HG03039 (cell line): ENCODE measurements around the gene PSMD12.
"Not testable (repeated sequence)": the region's sequence is repeated elsewhere in the genome, so short reads cannot be mapped to it uniquely, and the experiment has no call there.

Experiments used
- ATAC-seq: cut with Tn5 transposase; IDR thresholded peaks from one replicate; pipeline ENCODE4 v1.9.1; 2021; ENCODE audit warnings: mild to moderate bottlenecking, moderate library complexity; ENCODE audit not compliant: unreplicated experiment

PSMD12 gene

DNA sequence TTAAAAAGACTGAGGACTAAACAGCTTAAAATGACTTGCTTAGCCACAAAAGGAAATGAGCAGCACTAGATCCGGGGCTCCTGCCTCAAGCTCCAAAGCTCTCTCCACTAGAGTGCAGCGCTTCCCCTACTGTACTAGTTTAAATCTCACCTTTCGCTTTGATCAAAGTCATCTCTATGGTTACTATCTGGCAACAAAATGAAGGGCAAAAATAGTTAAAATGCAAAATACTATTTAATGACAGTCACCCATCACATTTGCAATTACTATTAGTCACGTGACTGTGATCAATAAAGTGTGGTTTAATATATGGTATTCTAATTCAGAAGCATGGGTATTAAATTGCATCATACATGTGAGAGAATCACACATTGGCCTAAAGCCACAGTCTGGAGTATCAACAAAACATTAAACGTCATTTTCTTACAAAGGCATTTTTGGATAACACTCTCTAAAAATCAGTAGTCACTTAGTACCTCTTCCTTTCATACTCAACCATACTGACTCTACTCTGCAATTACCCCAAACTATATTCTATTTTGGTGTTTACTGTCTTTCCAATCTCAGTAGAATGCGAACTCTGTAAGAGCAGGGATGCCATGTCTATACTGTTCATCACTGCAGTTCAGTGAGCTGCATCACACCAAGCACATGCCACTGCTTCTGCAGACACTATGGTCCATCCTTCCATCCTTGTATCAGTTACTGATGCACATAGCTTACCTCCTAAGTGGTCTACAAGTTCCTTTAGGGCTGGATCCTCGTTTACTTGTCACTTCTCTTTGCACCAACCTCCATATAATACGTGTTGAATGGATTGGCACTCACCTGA is 6.2 kb downstream of the PSMD12 start:
- ATAC-seq, result no peak

DNA sequence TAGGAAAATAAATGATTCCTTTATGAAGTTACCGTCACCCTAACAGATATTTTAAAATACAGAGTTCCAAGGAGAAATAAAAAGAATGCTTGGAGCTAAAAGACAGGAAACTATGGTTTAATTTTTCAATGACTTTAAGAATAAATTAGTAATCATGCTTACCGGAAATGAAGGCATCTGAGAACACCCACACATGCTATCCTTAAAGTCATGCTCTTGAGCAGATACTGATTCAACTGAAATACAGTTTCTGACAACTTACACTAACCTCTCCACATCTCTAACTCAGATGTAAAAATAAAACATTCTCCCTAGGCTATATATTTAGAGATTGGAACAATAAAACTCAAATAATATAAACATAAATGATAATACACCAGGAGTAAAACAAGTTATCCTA is 7.8 kb downstream of the PSMD12 start:
- ATAC-seq, result no peak

DNA sequence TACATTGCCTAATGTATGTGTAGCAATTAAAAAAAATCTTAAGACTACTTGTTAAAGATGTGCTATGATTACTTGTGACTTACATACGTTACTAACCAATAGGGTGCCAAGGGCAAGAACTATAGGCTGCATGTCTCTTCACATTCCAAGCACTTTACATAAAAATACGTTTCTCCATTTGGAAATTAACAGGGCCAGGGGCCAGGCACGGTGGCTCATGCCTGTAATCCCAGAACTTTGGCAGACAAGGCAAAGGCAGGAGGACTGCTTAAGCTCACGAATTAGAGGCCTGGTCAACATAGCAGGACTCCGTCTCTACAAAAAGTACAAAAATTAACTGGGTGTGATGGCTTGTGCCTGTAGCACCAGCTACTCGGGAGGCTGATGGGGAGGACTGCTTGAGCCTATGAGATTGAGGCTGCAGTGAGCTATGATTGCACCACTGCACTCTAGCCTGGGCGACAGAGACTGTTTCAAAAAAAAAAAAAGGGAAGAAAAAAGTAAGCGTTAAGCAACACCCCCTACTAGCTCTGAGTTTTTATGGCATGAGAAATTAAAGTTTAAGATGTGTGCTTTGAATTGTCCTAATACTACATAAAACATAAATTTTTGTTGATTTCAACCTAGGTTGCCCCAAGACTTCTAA is 12.3 kb downstream of the PSMD12 start:
- no peak for ATAC-seq

DNA sequence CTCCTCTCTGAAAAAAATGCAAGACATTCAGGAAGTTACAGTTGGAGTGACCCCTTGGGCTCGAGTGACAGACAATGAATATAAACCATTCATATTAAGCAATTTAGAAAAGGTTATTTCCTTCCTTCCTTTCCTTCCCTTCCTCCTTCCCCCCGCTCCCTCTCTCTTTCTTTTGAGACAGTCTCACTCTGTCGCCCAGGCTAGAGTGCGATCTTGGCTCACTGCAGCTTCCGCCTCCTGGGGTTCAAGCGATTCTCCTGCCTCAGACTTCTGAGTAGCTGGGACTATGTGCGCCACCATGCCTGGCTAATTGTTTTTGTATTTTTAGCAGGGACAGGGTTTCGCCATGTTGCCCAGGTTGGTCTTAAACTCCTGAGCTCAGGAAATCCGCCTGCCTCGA is 13.2 kb downstream of the PSMD12 start:
- ATAC-seq, result no peak

DNA sequence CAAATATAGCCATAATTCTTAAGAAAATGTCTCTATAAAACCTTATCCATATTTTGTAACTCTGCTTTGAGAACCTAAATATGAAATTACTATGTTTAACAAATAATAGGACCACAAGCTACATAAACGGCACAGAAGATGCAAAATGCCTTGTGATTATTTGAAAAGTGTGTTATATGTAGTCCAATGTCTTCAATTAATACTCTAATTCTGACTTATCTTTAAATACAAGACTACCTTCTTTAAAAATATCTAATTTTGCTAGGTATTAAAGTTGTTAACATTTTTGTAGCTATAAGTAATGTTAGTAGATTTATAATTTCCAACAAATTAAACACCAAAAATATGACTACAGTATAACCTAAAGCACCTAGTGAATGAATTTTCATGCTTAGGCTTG is 17.0 kb downstream of the PSMD12 start:
- ATAC-seq, result no peak

DNA sequence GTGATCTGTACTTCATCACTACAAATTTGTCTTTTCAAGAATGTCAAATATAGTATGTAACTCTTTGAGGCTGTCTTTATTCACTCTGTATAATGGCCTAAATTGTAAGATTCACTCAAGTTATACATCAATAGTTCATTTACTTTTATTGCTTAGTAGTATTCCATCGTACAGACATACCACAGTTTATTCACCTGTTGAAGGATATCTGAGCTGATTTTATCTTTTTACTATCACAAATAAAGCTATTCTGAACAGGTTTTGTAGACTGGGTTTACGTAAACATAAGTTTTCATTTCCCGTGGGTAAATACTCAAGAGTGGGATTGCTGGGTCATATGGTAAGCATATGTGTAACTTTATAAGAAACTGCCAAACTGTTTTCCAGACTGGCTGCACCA is 18.6 kb downstream of the PSMD12 start:
- ATAC-seq, result no peak

DNA sequence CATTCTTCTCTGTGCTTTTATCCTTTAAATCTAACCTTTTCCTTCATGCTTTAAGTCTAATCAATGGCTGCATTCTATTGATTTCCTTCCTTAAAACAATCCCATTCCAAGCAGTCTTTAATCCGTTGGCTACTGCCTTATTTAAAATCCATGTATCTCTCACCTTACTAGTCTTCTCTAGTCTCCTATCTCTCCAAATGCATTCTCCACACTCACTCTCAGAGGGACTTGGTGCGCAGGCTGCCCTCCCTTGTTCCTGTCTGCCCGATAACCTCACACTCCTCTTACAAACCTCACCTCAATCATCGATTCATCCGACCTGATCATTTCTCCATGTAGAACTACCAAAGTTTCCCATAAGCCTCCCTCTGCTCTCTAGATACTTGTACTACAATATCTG is 23.1 kb downstream of the PSMD12 start:
- no peak for ATAC-seq

DNA sequence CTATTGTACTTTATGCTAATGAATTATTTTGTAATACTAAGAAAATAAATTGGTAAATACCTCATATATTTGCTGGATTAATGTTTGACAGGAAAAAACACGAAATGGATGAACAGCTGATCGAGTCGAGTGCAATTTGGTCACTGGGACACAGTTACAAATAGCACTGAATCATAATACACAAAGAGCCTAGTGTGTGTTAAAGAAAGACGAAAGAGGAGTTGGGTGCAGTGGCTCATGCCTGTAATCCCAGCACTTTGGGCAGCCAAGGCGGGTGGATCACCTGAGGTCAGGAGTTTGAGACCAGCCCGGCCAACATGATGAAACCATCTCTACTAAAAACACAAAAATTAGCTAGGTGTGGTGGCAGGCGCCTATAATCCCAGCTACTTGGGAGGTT is 28.0 kb downstream of the PSMD12 start:
- ATAC-seq, result not testable (repeated sequence)

DNA sequence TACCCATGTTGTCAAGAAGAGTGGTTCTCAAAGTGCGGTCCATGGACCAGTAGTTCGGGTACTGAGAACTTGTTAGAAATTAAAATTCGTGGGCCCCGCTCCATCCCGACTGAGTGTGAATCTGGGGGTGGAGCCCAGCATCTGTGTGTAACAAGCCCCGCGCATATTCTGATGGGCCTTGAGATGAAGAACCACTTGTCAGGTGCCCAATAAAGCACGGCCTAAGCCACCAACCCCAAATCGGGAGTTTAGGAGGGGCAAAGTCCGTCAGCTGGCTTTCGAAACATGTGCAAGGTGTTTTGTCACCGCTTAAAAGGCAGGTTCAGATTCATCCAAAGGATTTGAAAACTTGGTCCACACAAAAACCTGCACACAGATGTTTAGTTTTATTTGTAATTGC is 29.5 kb downstream of the PSMD12 start:
- ATAC-seq, result no peak

DNA sequence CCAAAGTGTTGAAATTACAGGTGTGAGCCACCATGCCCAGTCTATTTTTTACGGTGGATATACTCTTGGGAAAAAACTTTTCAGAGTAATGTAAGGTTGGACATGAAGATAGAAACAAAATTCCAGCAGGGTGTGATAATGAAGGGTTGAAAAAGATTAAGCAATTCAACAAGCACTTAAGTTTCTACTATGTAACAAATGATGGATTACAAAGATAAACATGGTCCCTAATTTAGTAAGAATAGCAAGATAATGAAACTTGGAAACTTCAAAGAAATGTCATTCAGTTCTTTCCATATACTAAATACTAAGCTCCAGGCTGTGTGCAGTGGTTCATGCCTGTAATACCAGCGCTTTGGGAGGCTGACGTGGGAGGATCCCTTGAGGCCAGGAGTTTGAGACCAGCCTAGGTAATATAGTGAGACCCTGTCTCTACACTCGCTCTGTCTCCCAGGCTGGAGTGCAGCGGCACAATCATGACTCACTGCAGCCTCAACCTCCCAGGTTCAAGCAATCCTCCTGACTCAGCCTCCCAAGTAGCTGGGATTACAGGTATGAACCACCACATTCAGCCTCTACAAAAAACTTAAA is 31.0 kb downstream of the PSMD12 start:
- ATAC-seq, result no peak

DNA sequence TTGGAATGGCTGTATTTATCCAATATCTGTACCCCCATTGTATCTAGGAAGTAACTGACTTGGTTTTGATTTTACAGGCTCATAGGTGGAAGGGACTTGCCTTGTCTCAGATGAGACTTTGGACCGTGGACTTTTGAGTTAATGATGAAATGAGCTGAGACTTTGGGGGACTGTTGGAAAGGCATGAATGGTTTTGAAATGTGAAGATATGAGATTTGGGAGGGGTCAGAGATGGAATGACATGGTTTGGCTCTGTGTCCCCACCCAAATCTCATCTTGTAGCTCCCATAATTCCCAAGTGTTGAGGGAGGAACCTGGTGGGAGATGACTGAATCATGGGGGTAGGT is 34.2 kb downstream of the PSMD12 start:
- not testable (repeated sequence) for ATAC-seq

DNA sequence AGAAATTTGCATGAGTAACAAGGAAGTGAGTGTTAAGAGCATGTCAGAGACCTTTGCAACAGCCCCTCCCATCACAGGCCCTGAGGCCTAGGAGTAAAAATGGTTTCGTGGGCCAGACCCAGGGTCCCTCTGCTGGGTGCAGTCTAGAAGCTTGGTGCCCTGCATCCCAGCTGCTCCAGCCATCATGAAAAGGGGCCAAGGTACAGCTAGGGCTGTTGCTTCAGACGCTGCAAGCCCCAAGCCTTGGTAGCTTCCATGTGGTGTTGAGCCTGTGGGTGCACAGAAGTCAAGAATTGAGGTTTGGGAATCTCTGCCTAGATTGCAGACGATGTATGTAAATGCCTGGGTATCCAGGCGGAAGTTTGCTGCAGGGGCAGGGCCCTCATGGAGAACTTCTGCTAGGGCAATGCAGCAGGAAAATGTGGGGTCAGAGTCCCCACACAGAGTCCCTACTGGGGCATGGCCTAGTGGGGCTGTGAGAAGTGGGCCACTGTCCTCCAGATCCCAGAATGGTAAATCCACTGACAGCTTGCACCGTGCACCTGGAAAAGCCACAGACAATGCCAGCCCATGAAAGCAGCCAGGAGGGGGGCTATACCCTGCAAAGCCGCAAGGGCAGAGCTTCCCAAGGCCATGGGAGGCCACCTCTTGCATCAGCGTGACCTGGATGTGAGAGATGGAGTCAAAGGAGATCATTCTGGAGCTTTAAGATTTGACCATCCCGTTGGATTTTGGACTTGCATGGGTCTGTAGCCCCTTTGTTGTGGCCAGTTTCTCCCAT is 34.8 kb downstream of the PSMD12 start:
- not testable (repeated sequence) for ATAC-seq

DNA sequence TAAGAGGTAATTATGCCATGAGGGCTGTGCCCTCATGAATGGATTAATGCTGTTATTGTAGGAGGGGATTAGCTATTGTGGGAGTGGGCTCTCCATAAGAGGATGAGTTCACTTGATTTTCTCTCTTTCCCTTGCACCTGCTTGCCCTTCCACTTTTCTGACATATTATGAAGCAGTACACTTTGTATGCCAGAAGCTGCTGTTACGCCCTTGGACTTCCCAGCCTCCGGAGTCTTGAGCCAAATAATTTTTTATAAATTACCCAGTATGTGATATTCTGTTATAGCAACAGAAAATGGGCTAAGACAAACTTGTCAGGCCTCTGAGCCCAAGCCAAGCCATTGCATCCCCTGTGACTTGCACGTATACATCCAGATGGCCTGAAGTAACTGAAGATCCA is 38.4 kb downstream of the PSMD12 start:
- ATAC-seq, result no peak

DNA sequence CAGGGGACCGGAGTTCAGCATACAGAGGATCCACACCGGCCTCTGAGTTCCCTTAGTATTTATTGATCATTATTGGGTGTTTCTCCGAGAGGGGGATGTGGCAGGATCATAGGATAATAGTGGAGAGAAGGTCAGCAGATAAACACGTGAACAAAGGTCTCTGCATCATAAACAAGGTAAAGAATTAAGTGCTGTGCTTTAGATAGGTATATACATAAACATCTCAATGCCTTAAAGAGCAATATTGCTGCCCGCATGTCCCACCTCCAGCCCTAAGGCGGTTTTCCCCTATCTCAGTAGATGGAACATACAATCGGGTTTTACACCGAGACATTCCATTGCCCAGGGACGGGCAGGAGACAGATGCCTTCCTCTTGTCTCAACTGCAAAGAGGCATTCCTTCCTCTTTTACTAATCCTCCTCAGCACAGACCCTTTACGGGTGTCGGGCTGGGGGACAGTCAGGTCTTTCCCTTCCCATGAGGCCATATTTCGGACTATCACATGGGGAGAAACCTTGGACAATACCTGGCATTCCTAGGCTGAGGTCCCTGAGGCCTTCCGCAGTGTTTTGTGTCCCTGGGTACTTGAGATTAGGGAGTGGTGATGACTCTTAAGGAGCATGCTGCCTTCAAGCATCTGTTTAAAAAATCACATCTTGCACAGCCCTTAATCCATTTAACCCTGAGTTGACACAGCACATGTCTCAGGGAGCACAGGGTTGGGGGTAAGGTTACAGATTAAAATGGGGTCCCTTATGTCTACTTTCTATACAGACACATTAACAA is 39.2 kb downstream of the PSMD12 start:
- ATAC-seq, result not testable (repeated sequence)

DNA sequence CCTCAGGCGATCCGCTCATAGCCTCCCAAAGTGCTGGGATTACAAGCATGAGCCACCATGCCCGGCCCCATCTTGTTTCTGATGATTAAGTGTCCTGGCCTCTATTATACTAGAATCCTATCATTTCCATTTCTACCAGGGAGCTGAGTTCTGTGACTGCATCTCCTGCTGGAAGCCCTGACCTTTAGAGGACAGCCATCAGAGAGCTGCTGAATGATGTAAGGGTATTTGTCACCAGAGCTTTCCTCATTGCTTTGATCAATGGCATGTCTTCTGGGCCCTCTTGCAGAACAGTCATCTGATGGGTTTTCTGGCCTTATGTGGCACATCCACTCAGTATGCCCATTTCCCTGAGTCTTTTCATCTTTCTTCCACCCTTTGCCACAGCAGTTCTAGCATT is 39.9 kb downstream of the PSMD12 start:
- no peak for ATAC-seq

DNA sequence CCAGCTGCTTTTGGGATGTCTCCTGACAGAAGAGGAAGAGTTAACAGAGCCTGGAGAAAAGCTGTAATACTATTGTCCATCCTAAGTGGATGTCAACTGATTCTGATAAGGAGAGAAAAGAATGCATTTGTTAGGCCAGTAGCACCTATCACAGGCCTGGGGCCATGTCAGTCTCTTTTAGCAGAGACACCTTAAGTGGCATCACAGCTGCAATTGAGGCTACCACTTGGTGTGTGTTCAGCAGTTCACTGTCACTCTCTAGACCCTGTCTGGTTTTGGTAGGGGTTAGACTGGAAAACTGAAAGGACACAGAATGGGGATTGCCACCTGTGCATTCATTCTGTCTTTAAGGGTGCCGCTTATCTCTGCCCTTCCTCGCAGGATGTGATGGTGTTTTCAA is 42.0 kb downstream of the PSMD12 start:
- no peak for ATAC-seq

DNA sequence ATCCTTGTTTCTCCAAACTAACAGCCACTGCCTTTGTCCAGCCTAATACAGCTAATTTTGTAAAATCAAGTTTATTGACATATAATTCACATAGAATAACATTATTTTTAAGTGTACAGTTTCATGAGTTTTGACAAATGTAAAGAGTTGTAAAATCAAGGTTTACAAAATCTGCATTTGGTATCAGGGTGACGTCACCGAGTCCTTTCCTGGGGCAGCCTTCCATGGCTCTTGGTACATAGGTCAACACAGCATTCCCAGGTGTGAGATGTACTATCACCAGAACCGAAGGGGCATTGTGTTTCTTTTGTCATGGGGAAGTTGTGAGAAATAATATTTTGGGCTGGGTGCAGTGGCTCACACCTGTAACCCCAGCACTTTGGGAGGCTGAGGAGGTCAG is 42.9 kb downstream of the PSMD12 start:
- ATAC-seq, result no peak

DNA sequence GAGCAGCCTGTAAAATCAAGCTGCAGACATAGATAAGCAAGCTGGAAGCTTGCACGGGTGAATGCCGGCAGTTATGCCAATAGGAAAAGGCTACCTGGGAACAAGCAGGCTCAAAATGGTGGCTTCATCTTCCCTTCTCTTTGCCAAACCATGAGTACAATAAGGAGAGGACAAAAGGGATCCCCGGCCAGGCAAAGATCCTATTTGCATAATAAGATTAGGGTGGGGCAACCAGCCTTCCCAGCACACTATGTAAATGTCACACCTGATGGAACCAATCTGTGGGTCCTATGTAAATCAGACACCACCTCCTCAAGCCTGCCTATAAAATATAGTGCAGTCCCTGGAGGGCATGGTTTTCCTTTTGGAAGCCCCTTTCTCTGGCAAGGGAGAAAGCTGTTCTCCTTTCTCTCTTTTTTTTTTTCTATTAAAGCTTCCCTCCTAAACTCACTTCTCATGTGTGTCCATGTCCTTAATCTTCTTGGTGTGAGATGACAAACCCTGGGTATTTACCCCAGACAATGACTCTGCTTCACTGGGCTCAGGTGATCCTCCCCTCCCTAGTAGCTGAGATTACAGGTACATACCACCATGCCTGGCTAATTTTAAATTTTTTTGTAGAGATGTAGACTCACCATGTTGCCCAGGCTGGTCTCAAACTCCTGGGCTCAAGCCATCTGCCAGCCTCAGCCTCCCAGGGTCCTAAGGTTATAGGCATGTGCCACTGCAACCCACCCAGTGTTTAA is 44.2 kb downstream of the PSMD12 start:
- no peak for ATAC-seq

DNA sequence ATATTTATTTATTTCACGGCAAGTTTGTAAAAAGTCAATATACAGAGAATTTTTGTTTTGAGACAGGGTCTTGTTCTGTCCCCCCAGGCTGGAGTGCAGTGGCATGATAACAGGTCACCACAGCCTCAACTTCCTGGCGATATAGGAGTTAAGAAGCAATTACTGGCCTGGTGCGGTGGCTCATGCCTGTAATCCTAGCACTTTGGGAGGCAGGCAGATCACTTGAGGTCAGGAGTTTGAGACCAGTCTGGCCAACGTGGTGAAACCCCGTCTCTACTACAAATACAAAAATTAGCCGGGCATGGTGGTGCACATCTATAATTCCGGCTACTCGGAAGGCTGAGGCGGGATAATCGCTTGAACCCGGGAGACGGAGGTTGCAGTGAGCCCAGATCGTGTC is 44.9 kb downstream of the PSMD12 start:
- not testable (repeated sequence) for ATAC-seq

DNA sequence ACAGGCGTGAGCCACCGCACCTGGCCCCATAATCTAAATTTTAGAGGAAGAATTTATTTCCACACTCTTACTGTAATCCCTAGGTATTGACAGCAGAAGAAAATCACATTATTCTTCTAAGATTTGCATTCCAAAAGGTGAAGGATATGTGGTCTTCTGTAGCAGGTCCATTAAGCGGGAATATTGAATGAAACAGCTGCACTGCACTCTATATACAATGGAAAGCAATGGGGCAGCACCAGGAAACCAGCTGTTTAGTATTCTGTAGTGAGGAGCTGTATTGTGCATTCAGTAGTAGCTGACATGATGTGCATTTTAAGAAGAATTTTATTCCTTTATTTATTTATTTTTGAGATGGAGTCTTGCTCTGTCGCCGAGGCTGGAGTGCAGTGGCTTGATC is 49.6 kb downstream of the PSMD12 start:
- ATAC-seq, result no peak
